ELF-1 (cell line): ENCODE data around the gene UMPS.
A peak's percentile ranks its signal among the peaks of the same experiment; 100 is the strongest.

ENCODE experiments used
- DNase-seq: peaks from one replicate; pipeline ENCODE4 v3.0.0-alpha.2; 2016; ENCODE audit warnings: low read depth, low spot score

The UMPS gene

GRCh38 chr3:124730129-124730940, at the start of gene UMPS:
TSS of gene UMPS (plus strand) at chr3:124730452. CDS start at chr3:124730472, 20 bp downstream.
- peak; percentile 93 for DNase-seq

- no peak for DNase-seq
Measured at GRCh38 chr3:124680521-124680920, 49.7 kb upstream of the UMPS start.

DNA sequence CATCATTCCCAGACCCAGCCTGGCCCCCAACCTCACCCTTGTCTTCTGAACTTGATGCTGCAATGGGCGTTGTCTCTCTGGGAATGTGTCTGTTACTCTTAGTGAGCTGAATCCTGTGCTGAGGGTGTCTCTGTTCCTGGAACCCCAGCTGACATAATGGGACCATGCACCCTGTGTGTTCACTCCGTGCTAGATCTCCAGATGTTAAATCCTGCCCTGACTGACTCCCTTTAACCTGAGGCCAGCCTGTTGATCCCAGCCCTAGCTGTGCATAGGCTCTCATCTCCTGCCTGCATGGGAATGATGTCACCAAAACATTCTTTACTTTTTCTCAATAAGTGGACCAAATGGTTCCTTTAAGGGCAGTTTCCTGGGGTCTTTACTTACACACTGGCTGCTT, 48.0 kb upstream of the UMPS start:
- no peak for DNase-seq

- DNase-seq = no peak
Measured at GRCh38 chr3:124684459-124684858, 45.8 kb upstream of the UMPS start.

- no peak for DNase-seq
Measured at GRCh38 chr3:124685067-124685466, 45.2 kb upstream of the UMPS start.

DNA sequence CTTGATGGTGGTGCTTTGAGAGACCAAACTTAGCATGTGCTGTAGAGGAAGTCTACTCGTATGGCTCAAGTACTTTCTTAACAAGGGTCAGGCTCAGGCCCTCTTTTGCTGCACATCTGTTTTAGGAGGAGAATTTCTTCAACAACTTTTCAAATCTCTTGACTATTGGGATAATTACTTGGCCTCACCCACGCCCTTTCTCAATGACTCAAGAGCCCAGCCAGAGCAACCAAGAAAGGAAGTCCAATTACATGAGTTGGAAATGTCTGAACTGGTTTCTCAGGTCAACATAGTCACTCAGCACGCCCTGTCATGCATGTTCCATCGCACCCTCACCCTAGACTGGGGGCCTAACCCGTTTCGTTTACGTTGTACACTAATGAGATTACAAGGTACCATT, 44.8 kb upstream of the UMPS start:
- DNase-seq = no peak

- no peak for DNase-seq
Measured at GRCh38 chr3:124686028-124686670, 44.1 kb upstream of the UMPS start.

GRCh38 chr3:124688581-124689454, 41.4 kb upstream of the UMPS start:
- DNase-seq = peak; percentile 89

- DNase-seq = no peak
Measured at GRCh38 chr3:124691599-124691998, 38.7 kb upstream of the UMPS start.

GRCh38 chr3:124694486-124694885, 35.8 kb upstream of the UMPS start:
- no peak for DNase-seq

DNA sequence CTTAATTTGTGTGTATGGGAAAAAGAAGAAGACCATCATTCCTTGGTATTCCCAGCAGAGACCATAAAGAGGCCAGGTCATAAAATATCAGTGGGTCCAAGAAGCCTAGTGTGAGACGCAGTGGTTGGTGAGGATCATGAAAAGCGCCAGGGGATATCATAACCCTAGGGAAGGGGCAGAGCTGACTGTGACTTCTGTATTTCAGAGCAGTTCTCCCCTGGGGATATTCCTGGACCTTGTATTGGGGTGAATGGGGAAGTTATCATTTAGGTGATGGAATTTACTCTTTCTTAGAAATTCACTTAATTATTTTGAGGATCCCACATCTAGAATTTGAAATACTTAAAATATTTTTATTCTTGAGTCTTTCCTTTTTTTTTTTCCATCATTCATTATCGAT, 34.9 kb upstream of the UMPS start:
- no peak for DNase-seq

DNA sequence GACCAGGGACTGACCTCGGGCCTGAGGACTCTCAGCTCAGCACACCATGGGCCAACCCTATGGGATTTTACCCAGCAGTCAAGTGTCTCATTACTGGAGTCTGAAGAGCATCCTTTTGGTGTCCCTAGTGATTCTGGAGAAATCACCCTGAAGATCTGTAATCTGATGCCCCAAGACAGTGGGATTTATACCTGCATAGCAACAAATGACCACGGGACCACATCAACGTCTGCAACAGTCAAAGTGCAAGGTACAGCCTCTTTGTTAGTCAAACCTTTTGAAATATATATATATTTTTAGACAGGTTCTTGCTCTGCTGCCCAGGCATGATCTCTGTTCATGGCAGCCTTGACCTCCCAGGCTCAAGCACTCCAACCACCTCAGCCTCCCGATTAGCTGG, 34.2 kb upstream of the UMPS start:
- no peak for DNase-seq

- no peak for DNase-seq
Measured at GRCh38 chr3:124697302-124697701, 33.0 kb upstream of the UMPS start.

DNA sequence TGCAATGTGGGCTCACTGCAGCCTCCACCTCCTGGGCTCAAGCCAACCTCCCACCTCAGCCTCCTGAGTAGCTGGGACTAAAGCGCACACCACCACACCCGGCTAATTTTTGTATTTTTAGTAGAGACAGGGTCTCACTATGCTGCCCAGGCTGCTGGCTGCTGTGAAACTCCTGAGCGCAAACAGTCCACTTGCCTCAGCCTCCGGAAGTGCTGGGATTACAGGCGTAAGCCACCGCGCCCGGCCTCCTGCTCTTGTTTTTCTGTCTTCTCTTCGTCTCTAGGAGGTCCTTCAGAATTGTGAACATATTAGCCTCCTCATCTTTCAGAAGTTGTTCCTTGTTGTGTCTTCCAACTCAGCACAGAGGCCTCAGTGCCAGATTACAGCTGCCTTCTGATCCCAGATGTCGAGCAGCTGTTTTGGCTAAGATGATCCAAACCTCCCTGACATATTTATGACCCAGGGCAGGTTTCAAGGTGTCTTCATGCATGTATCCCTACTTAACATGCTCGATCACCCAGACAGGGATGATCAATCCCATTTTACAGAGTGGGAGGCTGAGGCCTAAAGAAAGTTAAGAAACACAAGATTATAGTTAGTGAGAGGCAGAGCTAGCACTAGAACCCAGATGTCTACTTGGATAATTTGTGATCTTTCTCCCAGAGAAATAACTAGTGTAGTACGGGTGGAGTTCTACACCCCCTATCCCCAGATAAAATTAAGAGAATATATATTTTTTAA, 32.1 kb upstream of the UMPS start:
- DNase-seq = no peak

- DNase-seq = no peak
Measured at GRCh38 chr3:124699051-124699450, 31.2 kb upstream of the UMPS start.

DNA sequence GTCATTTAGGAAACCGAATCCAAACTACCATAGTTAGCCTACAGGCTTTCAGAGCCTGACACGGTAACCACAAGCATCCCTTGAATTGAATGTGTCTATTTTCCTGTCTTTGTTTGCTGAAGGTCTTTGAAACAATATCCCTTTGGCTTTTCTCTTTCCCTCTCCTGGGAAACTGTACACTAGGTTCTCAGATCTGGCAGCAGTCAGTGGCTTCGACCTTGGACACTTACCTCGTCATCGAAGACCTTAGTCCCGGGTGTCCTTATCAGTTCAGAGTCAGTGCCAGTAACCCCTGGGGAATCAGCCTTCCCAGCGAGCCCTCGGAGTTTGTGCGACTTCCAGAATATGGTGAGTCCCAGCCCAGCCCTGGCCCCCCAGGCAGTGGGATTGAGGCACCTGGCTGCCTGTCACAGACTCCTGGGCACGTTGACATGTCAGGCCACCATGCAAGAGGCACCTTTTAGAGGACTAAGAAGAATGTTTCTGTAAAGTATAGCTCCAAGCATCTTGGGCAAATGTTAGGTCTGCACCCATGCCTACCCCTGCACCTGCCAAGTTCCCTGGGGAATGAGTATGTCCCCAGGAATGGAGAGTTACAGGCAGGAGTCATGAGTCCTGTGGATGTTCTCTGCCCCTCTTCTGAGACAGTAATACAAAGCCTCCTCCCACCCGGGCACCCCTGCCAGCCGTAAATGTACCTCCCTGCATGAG, 30.4 kb upstream of the UMPS start:
- no peak for DNase-seq

GRCh38 chr3:124700880-124701684, 29.2 kb upstream of the UMPS start:
- DNase-seq = peak; percentile 27

DNA sequence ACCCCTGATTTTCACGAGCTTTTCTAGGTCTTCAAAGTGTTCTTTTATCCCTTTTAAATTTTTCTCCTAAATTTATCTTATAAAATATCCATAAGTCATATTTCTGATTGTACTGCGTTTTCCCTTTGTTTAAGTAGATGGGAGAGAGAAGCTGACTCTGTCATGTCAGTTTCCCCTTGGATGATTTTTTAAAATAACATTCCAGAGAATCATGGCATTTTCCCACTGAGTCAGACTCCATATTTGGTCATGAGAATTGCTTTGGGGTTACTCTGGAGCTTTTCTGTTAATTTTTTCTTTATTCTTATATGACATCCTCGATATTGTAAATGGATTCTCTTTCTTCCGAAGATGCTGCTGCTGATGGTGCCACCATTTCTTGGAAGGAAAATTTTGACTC, 28.6 kb upstream of the UMPS start:
- no peak for DNase-seq

- DNase-seq = no peak
Measured at GRCh38 chr3:124702950-124703349, 27.3 kb upstream of the UMPS start.

DNA sequence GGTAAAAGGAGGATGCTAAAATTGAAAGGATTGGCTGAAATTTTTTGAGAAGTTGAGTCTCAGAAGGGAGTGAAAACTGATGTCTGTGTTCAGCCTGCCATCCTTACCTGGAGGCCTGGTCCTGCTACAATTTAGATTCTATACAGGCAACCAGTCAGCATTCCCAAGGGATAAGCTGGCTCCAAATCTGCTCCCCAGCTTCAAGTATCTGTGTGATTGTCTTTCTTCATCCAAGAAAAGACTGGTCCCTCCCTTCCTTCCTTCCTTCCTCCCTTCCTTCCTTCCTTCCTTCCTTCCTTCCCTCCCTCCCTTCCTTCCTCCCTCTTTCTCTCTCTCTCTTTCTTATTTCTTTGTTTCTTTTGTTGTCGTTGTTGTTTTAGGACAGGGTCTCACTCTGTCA, 24.7 kb upstream of the UMPS start:
- no peak for DNase-seq
